Measurements from ENCODE around the gene ZFP82. TPM values are rescaled to one million over a fixed set of nuclear protein-coding genes. Genes with fewer than 3 reads are reported as not detected.

The ZFP82 gene
- total and polyA plus RNA-seq, 7 donors, result 0.60 to 8.2 (median 4.8) TPM

DNA sequence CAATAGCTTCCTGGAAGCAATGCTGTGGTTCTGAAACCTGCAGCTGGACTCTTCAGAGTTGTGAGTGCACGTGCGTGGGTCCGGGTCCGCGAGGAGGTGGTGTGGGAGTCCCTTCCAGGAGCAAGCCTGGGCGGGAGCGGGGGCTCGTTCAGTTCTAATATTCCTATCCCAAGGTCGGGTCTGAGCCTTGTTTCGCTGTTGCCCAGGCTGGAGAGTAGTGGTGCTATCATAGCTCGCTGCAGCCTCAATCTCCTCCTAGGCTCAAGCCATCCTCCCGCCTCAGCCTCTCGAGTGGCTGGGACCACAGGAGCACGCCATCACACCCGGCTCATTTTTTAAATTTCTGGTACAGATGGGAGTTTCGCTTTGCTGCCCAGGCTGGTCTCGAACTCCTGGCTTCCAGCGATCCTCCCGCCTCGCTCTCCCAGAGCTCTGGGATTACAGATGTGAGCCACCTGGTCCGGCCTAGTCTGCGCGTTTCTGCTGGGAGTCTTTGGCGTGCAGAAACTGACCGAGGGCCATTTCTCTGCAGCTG is 625 bp downstream of the ZFP82 start:
- WGBS, 2 donors, result 29 to 56% methylated on average over 25 of the region's 25 CpGs
- Histone ChIP-seq H3K36me3 (no peaks in the 10 kb centered on the region), H3K4me3 (peak overlapping the region; percentile 63 to 82 (median 70)), H3K27ac (peak overlapping the region; percentile 92 to 97 (median 93)), H3K9me3 (no peaks in the 10 kb centered on the region), H3K4me1 (peaks cover 0 to 25% (median 20%) of the 10 kb centered on the region in 4 donors), H3K27me3 (peaks cover 0 to 4% (median 3%) of the 10 kb centered on the region in 3 donors)
- intact Hi-C loops (cut with DNase I), result loop anchor here (2.0 to 5.0 kb wide), 2 partner anchors 41 to 71 kb away; partner anchors contain the start of genes ZFP14 and ZNF566
- no peak for DNase-seq
- no peak for TF ChIP-seq EP300 (IDR thresholded peaks at IDR 0.05)

DNA sequence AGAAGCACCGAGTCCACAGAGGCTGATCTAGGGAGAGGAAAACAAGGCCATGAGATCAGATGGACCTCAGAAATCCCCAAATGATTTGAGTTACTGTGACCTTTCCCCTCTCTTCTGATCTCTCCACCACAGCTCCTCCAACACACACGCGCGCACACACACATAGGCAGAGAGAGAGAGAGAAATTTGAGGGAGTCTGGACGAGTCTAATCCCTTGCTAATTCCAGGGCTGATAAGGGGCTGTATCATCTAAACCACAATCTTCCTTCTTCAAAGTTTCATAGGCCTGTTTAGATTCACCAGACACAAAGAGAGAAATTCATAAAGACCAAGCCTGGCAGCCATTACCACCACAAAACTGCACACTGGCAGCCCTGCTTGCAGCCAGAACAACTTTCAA is 8.6 kb downstream of the ZFP82 start:
- 90 to 94% methylated on average over 5 of the region's 5 CpGs for WGBS, 2 donors
- intact Hi-C loops (cut with DNase I), result no loop called here
- peaks cover 27 to 51% (median 30%) of the 10 kb centered on the region in 4 donors for H3K36me3 ChIP-seq
- no peaks in the 10 kb centered on the region for H3K4me1 ChIP-seq
- no peak overlapping the region for H3K27ac ChIP-seq
- H3K9me3 ChIP-seq, result peaks cover 0 to 19% (median 0%) of the 10 kb centered on the region in 4 donors
- no peak overlapping the region for H3K4me3 ChIP-seq
- TF ChIP-seq EP300 (IDR thresholded peaks at IDR 0.05) (no peak), POLR2A (IDR thresholded peaks at IDR 0.05) (no peak), POLR2AphosphoS5 (IDR thresholded peaks at IDR 0.05) (no peak)
- TF ChIP-seq, protein P1, sequence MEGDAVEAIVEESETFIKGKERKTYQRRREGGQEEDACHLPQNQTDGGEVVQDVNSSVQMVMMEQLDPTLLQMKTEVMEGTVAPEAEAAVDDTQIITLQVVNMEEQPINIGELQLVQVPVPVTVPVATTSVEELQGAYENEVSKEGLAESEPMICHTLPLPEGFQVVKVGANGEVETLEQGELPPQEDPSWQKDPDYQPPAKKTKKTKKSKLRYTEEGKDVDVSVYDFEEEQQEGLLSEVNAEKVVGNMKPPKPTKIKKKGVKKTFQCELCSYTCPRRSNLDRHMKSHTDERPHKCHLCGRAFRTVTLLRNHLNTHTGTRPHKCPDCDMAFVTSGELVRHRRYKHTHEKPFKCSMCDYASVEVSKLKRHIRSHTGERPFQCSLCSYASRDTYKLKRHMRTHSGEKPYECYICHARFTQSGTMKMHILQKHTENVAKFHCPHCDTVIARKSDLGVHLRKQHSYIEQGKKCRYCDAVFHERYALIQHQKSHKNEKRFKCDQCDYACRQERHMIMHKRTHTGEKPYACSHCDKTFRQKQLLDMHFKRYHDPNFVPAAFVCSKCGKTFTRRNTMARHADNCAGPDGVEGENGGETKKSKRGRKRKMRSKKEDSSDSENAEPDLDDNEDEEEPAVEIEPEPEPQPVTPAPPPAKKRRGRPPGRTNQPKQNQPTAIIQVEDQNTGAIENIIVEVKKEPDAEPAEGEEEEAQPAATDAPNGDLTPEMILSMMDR (IDR thresholded peaks at IDR 0.05), result no peak
- no peaks in the 10 kb centered on the region for H3K27me3 ChIP-seq
- no peak for DNase-seq

DNA sequence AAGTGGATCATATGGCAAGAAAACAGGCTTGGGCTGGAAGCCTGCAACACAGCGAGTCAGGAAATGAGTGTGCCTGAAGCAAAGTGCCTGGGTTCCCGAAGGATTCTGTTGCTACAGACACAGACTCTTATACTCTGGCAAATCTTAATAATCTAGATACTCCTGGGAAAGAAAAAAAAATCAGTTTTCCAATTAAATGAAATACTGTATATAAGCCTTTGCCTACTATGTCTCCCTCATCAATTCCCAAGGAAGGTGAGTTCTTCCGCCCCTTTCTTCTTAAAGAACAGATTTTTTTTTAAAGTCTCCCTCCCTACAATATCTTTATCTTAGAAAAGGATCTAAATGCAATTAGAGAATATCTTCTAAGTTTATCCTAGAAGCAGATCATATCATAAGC is 10.3 kb downstream of the ZFP82 start:
- Histone ChIP-seq H3K36me3 (peaks cover 40 to 67% (median 41%) of the 10 kb centered on the region in 4 donors), H3K27me3 (no peaks in the 10 kb centered on the region), H3K4me3 (no peak overlapping the region), H3K27ac (no peak overlapping the region), H3K4me1 (no peaks in the 10 kb centered on the region), H3K9me3 (peaks cover 0 to 19% (median 0%) of the 10 kb centered on the region in 4 donors)
- no peak for DNase-seq
- WGBS, 2 donors, result 95 to 97% methylated on average over 3 of the region's 3 CpGs
- TF ChIP-seq POLR2A (IDR thresholded peaks at IDR 0.05) (no peak), POLR2AphosphoS5 (IDR thresholded peaks at IDR 0.05) (no peak), EP300 (IDR thresholded peaks at IDR 0.05) (no peak)
- TF ChIP-seq, protein P1 (IDR thresholded peaks at IDR 0.05), result no peak
- intact Hi-C loops (cut with DNase I), result no loop called here

DNA sequence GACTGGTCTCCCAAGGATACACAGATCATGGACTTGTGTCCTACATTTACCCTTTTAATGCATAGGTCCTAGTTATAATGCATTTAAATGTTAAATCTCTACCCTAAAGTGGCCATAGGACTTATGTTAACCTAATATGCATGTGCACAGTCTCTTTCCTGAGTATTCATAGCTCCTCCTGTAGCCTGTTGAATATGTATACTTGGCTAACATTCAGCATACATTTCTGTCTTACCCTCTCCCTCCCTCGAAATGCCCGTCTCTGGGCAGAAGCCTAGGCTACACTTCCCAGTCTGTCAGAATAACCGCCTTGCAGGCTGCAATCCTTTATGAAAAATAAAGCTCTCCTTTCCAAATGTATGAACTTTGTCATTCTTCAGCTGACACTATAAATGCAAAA is 13.9 kb downstream of the ZFP82 start:
- DNase-seq, result no peak
- Histone ChIP-seq H3K4me3 (no peak overlapping the region), H3K4me1 (no peaks in the 10 kb centered on the region), H3K9me3 (peaks cover 0 to 22% (median 0%) of the 10 kb centered on the region in 4 donors), H3K27me3 (no peaks in the 10 kb centered on the region), H3K36me3 (peaks cover 48 to 93% (median 56%) of the 10 kb centered on the region in 4 donors), H3K27ac (no peak overlapping the region)
- WGBS, 2 donors, result 94 to 99% methylated on average over 3 of the region's 3 CpGs
- no peak for TF ChIP-seq POLR2A (IDR thresholded peaks at IDR 0.05)
- no peak for TF ChIP-seq EP300 (IDR thresholded peaks at IDR 0.05)
- TF ChIP-seq, protein P1 (IDR thresholded peaks at IDR 0.05), result no peak
- TF ChIP-seq POLR2AphosphoS5 (IDR thresholded peaks at IDR 0.05), result no peak
- intact Hi-C loops (cut with DNase I), result no loop called here

DNA sequence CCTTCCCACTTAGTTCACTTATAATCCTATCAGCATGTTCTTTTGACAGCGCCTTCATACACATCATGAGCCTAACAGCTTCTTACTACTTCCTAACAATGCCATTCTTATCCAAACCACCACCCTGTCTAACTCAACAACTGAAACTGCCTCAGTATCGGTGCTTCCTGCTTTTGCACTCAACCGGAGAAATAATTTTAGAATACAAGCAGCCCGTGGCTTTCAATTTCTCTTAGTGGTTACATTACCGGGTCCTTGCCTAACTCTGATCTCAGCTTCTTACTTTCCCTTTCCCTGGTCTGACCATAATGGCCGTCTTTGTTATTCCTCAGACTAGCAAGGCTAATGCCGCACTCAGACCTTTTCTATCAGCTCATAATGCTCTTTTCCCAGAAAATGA is 17.0 kb downstream of the ZFP82 start:
- Histone ChIP-seq H3K4me3 (no peak overlapping the region), H3K36me3 (peaks cover 27 to 94% (median 37%) of the 10 kb centered on the region in 4 donors), H3K27ac (no peak overlapping the region), H3K9me3 (peaks cover 0 to 15% (median 0%) of the 10 kb centered on the region in 4 donors), H3K4me1 (no peaks in the 10 kb centered on the region), H3K27me3 (no peaks in the 10 kb centered on the region)
- DNase-seq, result no peak
- WGBS, 2 donors, result 77 to 85% methylated on average over 7 of the region's 7 CpGs
- no peak for TF ChIP-seq EP300 (IDR thresholded peaks at IDR 0.05)
- TF ChIP-seq POLR2A (IDR thresholded peaks at IDR 0.05), result no peak
- TF ChIP-seq POLR2AphosphoS5 (IDR thresholded peaks at IDR 0.05), result no peak
- TF ChIP-seq, protein P1 (IDR thresholded peaks at IDR 0.05), result no peak
- intact Hi-C loops (cut with DNase I), result no loop called here

Measured in sigmoid colon (tissue), 7 donors.